A549 (cell line): ENCODE results near the gene GUK1.

ENCODE experiments used
- CEBPB ChIP-seq, 2 experiments: fragments of >200 bp in 1 of 2; sonication (Bioruptor Twin) in 1 of 2; formaldehyde crosslinking in 1 of 2; IDR thresholded peaks; 2 replicates each; pipeline ENCODE4 v1.6.1; 2012 to 2016
- CHD4 ChIP-seq: fragments of 200-600 bp; sonication (generic); IDR thresholded peaks from 2 replicates; pipeline ENCODE4 v1.6.1; 2016; ENCODE audit warnings: antibody characterized with exemption, mild to moderate bottlenecking, borderline replicate concordance
- EP300 ChIP-seq, 2 experiments: fragments of >200 bp; sonication (Bioruptor Twin); formaldehyde crosslinking; IDR thresholded peaks; 2 replicates in 1 of 2; 3 replicates in 1 of 2; pipeline ENCODE4 v1.6.1; 2016 to 2017
- KDM1A ChIP-seq: fragments of 200-600 bp; sonication (generic); IDR thresholded peaks from 2 replicates; pipeline ENCODE4 v1.6.1; 2016; ENCODE audit warnings: low read depth, mild to moderate bottlenecking
- POLR2A ChIP-seq: IDR thresholded peaks from 2 replicates; pipeline ENCODE4 v1.6.1; 2012; ENCODE audit warnings: mild to moderate bottlenecking, low read length
- RCOR1 ChIP-seq: fragments of 150-350 bp; IDR thresholded peaks from 2 replicates; pipeline ENCODE4 v1.6.1; 2014; ENCODE audit warnings: antibody characterized with exemption, low read length, low read depth

DNA sequence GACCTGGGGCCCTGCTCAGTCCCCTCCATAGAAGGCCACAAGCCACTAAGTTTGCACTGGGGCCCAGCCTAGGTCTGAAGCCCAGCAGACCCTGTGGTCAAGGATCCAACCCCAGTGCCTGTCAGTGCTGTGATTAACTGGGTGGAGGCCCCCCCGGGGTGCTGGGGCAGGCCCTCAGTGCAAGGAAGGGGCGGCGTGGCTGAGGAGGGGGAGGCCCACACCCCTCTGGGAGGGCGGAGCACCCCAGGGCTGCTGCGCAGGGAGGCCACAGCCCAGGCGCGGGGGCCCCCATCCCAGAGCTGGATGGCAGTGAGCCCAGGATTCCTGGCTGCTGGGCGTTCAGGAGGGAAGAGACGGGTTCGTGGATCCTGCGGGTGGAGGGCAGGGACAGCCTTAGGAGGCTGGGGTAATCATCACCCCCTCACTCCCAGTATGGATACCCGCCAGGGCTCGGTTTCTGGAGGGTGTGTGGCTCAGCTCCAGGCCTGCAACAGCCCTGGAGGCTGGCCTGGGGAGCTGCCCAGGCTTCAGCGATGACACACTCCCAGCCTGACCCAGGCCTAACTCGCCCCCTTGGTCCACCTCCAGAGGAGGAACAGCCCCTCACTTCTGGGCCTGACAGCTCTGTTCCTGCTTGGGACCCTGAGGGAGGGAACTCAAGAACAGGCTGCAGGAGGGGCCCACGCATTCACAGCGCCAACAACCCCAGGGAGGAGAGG, 10.5 kb downstream of the GUK1 start:
- TF ChIP-seq POLR2A = no peak
- no peak for TF ChIP-seq EP300 (IDR thresholded peaks at IDR 0.05)
- no peak for TF ChIP-seq KDM1A
- no peak for TF ChIP-seq RCOR1
- TF ChIP-seq CEBPB (IDR thresholded peaks at IDR 0.05) = no peak
- no peak for TF ChIP-seq CHD4
